GM18517 (cell line): ENCODE results near the gene FSCN2.

Source experiments
- ATAC-seq: cut with Tn5 transposase; IDR thresholded peaks from one replicate; pipeline ENCODE4 v1.9.1; 2021; ENCODE audit warnings: mild to moderate bottlenecking, moderate library complexity; ENCODE audit not compliant: unreplicated experiment

FSCN2 gene

DNA sequence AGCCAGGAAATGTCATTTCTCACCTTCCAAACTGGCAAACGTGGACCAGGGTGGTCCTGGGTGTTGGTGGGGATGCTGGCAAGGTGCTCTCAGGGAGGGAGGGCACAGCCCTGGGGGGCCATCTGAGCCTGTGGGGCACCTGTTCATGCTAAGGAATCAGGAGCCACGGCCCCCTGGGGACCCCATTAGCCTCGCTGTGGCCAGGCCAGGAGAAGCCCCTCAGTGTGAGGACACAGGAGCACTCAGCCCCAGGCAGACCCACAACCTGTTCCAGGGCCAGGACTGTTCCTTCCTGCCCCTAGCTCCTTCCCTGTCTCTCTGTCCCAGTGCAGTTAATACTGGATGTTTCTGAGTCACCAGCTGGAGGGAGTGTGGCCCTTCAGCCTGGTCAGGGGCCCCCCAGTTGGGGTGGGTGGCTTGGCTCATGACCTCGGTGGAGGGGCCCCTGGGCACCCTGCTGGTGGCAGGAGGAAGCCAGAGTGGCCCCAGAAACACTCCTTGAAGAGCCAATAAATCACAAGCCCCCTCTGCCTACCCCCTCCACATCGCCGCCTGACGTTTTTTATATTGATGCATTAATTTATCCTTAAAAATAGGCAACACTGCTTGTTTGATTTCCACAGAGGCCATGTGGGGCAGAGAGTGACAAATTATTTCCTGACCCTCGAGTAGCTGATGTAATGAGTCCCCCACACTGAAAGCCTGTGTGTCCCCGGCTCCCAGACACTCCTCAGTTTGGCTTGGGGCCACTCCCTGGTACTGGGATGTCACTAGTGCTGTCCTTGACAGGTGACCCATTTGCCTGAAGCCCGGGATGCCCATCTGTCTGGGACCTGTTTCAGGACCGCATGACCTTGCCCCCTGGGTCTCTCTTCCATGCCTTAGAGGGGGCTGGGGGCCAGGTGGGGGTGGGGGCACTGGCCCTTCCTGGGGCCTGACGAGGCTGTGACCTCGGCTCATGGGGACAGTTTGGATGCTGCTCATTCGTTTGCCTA, 37.9 kb upstream of the FSCN2 start:
- ATAC-seq = no peak

DNA sequence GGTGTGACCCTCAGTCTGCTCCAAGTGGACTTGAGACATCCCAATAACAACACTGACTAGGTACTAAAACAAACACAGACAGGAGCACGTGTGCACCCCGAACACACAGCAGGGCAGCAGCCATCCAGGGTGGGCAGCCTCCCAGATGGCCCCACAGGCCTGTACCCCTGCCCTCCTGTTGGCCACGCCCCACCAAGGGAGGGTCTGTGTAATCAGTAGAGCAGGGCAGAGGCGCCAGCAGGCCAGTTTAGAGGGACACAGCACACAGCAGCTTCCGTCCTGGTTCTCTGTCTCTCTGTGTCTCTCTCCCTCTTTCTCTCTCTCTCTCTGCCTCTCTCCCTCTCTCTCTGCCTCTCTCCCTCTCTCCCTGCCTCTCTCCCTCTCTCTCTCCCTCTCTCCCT, 37.0 kb upstream of the FSCN2 start:
- ATAC-seq = no peak

DNA sequence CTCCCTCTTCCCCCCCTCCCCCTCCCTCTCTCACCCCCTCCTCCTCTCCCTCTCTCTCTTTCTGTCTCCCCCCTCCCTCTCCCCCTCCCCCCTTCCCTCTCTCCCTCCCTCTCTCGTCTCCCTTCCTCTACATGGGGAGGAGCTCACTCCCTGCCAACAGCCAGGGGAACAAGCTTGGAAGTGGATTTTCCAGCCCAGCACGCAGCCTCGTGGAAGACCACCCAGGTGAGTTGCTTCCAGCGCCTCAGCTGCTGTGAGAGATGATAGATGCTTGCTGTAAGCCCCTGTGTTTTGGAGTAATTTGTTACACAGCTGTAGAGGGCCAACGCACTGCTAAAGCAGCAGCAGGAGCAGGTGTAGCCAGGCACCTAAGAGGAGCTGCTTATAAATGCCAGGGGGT, 36.4 kb upstream of the FSCN2 start:
- ATAC-seq = no peak

DNA sequence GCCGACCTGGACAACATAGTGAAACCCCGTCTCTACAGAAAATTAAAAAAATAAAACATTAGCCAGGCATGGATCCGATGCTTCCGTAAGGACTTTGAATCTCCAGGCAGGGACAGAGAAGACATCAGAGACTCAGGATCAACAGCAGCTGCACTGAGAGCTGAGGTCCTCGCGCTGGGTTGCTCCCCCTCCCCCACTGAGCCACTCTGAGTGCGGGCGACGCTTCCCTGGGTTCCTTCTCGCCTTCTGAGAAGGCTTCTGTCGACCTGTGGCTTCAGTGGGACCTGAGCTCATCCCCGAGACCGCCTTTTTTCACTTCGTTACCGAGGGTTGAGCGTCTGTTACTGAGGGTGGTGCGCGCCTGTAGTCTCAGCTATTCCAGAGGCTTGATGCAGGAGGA, 36.0 kb upstream of the FSCN2 start:
- ATAC-seq = no peak

DNA sequence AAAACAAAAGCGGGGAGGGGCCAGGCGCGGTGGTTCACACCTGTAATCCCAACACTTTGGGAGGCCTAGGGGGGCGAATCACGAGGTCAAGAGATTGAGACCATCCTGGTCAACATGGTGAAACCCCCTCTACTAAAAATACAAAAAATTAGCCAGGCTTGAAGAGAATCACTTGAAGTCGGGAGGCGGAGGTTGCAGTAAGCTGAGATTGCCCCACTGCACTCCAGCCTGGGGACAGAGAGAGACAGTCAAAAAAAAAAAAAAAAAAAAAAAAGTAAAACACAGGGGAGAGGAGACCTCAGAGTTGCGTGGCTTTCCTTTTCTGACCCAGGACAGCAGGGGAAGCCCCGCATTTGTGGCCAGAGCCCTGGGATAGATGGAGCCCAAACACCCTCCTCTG, 35.5 kb upstream of the FSCN2 start:
- no peak for ATAC-seq

DNA sequence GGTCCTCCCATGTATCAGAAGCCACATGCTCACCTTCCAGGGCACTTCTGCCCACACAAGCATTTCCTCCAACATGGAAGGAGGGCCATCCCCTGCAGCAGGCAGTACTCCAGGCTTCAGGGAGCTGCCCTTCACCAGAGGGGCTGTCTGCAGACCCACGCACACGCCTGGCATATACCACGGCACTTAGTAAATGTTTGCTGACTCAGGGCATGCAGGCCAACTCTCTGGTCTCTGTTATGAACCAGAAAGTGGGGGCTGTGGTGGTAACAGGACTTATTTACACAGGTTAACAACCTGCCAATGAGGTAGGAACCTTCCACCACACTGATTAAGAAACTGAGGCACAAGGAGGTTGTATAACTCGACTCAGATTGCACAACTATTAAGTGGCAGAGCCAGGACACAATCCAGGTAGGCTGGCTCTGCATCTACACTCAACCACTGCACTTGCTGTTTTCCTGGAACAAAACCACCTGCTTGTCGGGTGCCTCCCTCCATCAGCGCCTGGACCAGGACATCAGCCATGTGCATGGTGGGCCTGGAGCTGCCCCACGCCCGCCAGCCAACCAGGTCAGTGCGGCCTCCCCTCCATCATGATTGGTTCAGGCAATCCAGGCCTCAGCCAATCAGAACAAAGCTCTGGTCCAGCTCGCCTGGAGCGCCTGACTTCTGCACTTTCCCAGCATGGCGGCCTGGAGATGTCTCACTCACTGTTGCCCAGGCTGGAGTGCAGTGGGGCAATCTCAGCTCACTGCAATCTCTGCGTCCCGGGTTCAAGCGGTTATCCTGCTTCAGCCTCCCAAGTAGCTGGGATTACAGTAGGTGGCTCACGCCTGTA, 34.8 kb upstream of the FSCN2 start:
- ATAC-seq = no peak

DNA sequence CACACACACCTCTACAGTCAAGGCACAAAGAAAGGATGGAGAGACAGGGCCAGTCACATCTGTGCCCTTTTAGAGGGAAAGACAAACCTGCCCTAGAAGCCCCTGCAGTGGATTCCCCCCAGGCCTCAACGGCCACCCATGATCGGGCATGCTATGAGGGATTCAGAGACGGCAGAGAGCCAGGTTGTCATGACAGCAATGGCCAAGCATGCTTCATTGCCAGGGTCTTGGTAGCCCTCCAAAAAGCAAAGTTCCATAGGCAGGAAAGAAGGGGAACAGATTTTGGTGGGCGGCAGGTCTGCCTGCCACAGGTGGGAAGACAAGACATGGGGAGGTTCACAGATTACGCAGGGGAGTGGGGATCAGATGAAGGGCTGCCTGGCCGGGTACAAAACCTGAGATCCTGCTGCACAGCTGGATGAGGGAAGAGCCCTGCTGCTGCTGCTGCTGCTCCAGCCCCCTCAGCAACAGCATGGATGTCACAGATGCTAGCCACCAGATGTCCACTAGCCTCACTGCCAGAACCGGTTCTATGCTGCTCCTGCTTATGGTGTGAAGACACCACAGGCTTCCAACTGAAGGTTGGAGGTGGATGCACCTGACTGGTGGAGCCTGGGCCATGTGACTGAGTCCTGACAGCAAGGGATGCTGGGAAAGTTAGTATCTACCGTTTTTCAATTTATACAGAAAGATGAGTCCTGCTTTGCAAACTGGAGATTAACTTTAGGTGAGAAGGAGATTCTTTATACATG, 33.4 kb upstream of the FSCN2 start:
- no peak for ATAC-seq

DNA sequence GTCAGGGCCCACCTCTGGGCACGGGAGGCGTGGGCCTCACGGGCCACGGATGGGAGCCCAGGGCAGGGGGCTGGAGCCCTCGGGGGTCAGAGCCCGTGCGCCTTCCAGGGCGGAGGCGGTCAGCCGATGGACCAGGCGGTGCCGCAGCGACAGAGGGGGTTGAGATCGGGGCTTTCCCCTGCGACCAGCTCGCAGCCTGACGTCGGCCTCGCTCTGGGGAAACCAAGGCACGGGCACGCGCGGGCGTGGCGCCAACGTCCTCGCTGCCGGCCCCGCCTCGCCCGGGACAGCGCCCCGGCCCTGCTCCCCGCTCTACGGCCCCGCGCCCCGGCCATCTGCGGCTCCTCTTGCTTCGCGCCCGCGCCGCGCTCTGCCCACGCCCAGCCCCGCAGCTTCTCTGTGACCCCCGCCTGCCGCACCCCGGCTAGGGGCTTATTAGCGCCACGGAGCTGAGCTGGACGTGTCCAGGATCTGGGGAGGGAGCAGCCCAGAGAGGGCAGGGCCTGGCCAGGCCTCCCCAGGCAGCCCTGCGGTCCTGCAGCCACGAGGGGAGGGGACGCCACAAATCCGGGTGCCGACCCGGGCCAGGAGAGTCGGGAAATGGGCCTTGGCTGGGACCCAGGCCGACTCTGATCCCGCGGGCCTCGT, 29.1 kb upstream of the FSCN2 start:
- ATAC-seq = no peak

DNA sequence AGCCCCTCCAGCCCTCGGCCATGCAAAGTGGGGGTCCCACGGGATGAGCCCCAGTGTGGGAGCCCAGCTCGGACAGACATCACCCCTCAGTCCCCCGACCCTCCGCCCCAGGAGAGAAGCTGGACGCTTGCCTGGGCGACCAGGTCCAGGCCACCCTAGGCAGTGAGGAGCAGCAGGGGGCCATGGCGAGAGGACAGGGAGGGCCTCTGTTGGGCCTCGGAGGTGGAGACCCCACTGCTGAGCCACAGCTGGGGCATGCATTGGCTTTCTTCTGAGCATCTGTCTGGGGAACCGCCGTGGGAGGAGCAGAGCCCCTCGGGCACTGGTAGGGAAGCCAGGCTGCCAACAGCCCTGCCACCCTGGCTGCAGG, 28.6 kb upstream of the FSCN2 start:
- ATAC-seq = no peak

DNA sequence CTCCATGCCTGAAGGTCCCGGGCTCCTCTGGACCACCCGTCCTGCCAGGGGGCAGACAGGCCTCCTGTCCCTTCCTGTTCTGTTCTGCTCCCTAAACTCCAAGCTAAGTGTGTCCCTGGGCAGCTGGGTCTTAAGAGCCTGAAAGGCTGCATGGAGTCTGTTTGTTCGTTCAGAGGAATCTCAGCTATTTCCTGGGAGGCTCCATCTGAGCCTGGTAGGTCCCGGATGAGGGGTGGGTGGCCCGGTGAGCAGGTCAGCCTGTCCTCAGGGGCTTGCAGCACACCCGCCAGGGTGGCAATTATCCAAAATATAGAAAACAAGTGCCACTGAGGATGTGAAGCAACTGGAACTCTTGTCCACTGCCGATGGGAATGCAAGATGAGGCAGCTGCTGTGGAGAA, 28.1 kb upstream of the FSCN2 start:
- no peak for ATAC-seq

DNA sequence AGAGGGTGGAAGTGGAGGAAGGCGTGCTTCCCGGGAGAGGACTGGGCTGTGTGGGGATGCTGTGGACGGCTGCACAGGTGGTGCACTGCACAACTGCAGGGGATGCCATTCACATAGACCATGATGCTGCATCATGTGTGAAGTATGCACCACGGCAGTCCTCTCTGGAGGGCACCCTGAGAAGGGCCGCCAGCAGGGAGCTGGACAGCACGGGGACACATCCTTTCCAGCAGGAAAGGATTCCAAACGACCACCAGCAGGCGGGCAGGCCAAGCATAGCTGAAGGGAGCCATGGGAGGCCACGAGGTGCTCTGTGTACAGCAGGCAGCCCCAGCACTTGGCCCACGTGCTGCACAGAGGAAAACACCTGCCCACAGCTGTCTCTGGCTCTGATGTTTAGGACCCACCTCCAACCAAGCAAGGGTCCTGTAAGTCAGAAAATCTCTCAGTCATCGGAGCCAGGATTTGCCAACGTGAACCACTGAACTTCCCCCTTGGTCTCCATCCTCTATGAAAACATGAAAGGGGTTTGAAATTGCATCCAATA, 25.6 kb upstream of the FSCN2 start:
- no peak for ATAC-seq

DNA sequence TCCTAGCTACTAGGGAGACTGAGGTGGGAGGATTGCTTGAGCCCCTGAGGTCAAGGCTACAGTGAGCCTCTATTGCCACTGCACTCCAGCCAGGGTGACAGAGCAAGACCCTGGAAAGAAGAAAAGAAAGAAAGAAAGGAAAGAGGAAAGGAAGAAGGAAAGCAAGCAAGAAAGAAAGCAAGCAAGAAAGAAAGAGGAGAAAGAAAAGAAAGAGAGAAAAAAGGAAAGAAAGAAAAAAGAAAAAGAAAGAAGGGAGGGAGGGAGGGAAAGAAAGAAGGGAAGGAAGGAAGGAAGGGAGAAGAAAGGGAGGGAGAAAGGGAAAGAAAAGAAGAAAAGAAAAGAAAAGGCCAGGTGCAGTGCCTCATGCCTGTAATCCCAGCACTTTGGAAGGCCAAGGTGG, 24.6 kb upstream of the FSCN2 start:
- ATAC-seq = no peak

DNA sequence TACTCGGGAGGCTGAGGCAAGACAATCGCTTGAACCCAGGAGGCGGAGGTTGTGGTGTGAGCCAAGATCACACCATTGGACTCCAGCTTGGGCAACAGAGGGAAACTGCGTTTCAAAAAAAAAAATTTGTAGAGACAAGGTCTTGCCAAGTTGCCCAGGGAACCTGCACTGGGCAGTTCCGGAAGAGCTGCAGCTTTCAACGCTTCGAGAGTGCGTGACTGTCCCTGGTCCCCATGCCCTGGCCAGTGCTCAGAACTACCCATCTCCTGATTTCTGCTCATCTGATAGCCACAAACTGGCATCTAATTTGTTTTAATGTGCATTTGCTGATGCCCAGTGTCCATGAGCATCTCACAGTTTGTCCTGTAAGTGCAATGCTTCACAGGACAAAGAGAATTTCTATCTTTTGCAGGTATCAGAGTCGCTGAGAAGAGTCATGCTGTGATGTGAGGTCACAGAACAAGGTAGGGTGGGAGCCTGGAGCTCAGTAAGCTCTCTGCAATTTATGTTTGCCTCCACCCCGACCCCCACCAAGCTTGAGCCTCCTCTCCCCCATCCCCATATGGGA, 19.5 kb upstream of the FSCN2 start:
- no peak for ATAC-seq

DNA sequence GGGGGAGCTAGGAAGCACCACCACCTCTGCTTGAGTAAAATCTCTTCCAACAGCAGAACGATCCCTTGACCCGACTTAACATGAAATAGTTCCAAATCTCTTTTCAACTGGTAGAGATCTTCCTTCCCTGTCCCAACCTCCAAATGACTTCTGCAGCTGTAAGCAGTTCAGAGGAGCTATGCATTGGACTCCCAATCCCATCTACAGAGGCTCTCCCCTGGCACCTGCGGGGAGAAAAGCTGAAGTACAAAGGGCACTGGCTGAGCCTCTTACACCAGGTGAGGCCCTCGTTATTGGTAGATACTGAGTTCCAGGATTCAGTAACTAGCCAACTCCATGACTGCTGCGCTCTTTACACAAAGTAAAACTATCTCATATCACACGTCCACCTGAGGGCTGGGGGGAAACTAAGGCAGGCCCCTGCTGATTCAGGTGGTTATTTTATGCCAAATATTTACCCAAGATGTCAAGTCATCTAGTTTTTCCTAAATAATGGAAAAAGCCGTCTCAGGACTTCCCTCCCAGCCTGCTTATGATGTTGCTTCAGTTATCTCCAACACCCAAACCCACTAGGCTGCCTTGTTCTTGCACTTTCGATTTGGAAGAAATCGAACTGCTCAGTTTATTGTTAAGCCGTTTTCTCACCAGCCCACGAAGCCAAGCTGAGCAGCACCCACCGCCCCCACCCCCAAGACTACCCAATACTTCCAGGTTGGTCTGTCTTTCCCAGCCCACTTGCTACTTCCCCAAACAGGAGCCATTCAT, 18.8 kb upstream of the FSCN2 start:
- no peak for ATAC-seq

DNA sequence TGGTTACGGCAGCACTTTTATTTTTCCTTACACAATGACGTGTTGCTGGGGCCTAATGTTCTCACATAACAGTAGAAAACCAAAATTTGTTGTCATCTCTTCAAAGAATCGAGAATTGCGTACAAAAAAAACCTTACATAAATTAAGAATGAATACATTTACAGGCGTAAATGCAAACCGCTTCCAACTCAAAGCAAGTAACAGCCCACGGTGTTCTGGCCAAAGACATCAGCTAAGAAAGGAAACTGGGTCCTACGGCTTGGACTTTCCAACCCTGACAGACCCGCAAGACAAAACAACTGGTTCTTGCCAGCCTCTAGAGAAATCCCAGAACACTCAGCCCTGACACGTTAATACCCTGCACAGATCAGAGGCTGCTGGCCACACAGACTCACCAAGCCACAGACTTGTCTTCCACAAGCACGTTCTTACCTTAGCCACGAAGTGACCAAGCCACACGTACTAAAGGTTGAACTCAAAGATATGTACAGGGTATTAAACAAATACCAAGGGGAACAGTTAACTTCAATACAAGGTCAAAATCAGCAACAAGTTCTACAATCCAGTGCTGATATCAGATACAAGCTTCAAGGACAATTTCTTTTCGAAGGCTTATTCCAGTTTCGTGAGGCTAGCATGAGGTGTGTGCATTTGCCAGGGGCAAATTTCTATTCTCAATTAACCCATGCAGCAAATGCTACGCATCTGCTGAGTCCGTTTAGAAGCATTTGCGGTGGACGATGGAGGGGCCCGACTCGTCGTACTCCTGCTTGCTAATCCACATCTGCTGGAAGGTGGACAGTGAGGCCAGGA, 18.0 kb upstream of the FSCN2 start:
- no peak for ATAC-seq

DNA sequence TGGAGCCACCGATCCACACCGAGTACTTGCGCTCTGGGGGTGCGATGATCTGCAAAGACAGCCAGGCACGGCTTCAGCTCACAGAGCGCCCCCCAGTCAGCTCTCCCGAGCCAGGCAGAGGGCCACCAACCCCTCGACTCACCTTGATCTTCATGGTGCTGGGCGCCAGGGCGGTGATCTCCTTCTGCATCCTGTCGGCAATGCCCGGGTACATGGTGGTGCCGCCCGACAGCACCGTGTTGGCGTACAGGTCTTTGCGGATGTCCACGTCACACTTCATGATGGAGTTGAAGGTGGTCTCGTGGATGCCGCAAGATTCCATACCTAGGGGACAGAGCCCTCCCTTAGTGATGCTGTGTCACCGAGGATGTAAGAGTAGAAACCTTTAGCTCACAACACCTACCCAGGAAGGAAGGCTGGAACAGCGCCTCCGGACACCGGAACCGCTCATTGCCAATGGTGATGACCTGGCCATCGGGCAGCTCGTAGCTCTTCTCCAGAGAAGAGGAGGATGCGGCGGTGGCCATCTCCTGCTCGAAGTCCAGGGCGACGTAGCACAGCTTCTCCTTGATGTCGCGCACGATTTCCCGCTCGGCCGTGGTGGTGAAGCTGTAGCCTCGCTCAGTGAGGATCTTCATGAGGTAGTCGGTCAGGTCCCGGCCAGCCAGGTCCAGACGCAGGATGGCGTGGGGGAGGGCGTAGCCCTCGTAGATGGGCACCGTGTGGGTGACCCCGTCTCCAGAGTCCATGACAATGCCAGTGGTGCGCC, 17.2 kb upstream of the FSCN2 start:
- no peak for ATAC-seq

DNA sequence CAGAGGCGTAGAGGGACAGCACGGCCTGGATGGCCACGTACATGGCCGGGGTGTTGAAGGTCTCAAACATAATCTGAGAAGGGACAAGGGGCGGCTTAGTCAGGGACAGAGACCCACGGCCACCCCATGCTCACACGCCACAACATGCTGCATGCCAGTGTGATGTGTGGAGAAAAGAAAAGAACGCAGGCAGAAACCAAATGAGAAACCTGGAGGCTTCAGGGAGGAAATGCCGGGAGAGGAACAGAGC, 16.7 kb upstream of the FSCN2 start:
- no peak for ATAC-seq
